ENCODE results near the gene PLPP6. TPM values are rescaled to one million over a fixed set of nuclear protein-coding genes. Genes with fewer than 3 reads are reported as not detected.

The PLPP6 gene
- total RNA-seq, 1 donor from 2014 or later = 5.8 TPM

- no peak for DNase-seq (ENCODE audit: low spot score)
Measured at GRCh38 chr9:4662989-4663792, 1.1 kb downstream of the PLPP6 start.

- no peak for DNase-seq (ENCODE audit: low spot score)
Measured at GRCh38 chr9:4663956-4664355, 1.9 kb downstream of the PLPP6 start.

- DNase-seq (ENCODE audit: low spot score) = no peak
Measured at GRCh38 chr9:4665357-4665756, 3.3 kb downstream of the PLPP6 start.

GRCh38 chr9:4666042-4666699 lies 4.1 kb downstream of the PLPP6 start, which contains the start of gene SPATA6L:
Gene SPATA6L, minus strand, starts transcription at chr9:4666480. Its CDS starts 230 bp downstream, at chr9:4666250.
- peak; percentile 84 for DNase-seq (ENCODE audit: low spot score)

GRCh38 chr9:4667681-4668080 lies 5.6 kb downstream of the PLPP6 start:
- no peak for DNase-seq (ENCODE audit: low spot score)

- DNase-seq (ENCODE audit: low spot score) = no peak
Measured at GRCh38 chr9:4668604-4669003, 6.5 kb downstream of the PLPP6 start.

- no peak for DNase-seq (ENCODE audit: low spot score)
Measured at GRCh38 chr9:4669890-4670289, 7.8 kb downstream of the PLPP6 start.

- DNase-seq (ENCODE audit: low spot score) = no peak
Measured at GRCh38 chr9:4670591-4670990, 8.5 kb downstream of the PLPP6 start.

- DNase-seq (ENCODE audit: low spot score) = no peak
Measured at GRCh38 chr9:4671737-4672136, 9.6 kb downstream of the PLPP6 start.

- DNase-seq (ENCODE audit: low spot score) = no peak
Measured at GRCh38 chr9:4674783-4675182, 12.7 kb downstream of the PLPP6 start.

GRCh38 chr9:4677392-4677791 lies 15.3 kb downstream of the PLPP6 start:
- no peak for DNase-seq (ENCODE audit: low spot score)

GRCh38 chr9:4678679-4679267 lies 16.7 kb downstream of the PLPP6 start:
- DNase-seq (ENCODE audit: low spot score) = peak; percentile 71

GRCh38 chr9:4679268-4680172 lies 17.4 kb downstream of the PLPP6 start, which contains the start of gene CDC37L1:
Gene CDC37L1, plus strand, starts transcription at chr9:4679569. Its CDS starts 199 bp downstream, at chr9:4679768.
- DNase-seq (ENCODE audit: low spot score) = peak; percentile 97

- DNase-seq (ENCODE audit: low spot score) = peak; percentile 38
Measured at GRCh38 chr9:4680173-4680525, 18.1 kb downstream of the PLPP6 start.

- no peak for DNase-seq (ENCODE audit: low spot score)
Measured at GRCh38 chr9:4680750-4681149, 18.7 kb downstream of the PLPP6 start.

- DNase-seq (ENCODE audit: low spot score) = no peak
Measured at GRCh38 chr9:4684820-4685219, 22.7 kb downstream of the PLPP6 start.

GRCh38 chr9:4686112-4686511 lies 24.0 kb downstream of the PLPP6 start:
- no peak for DNase-seq (ENCODE audit: low spot score)

- no peak for DNase-seq (ENCODE audit: low spot score)
Measured at GRCh38 chr9:4686584-4686983, 24.5 kb downstream of the PLPP6 start.

GRCh38 chr9:4689021-4689420 lies 26.9 kb downstream of the PLPP6 start:
- DNase-seq (ENCODE audit: low spot score) = no peak

- peak; percentile 23 for DNase-seq (ENCODE audit: low spot score)
Measured at GRCh38 chr9:4689687-4690104, 27.6 kb downstream of the PLPP6 start.

- DNase-seq (ENCODE audit: low spot score) = no peak
Measured at GRCh38 chr9:4690144-4690543, 28.1 kb downstream of the PLPP6 start.

- no peak for DNase-seq (ENCODE audit: low spot score)
Measured at GRCh38 chr9:4691795-4692194, 29.7 kb downstream of the PLPP6 start.

Data from umbilical cord (tissue), 2 donors.